ENCODE data around the gene GALNT3.

The GALNT3 gene

DNA sequence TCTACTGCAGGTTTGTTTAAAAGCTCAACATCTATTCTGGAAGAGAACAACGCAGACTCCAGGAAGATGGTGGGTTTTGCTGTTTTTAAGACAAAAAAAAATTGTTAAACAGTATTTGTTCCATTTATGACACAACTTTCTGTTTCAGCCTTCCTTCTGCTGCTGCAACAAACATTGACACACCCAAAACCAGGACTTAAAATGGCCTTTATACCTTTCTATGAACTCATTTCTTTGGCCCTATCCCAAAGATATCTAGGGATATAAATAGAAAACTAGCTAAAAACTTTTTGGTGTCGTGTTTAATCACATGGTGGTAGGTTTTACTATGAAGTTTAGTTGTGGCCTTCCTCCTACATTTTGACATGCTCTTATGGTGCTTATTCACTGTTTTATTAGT, 964 bp upstream of the GALNT3 start:
- DNase-seq = no peak

- no peak for DNase-seq
Observed at GRCh38 chr2:165794536-165794928, 485 bp upstream of the GALNT3 start.

- DNase-seq = no peak
Observed at GRCh38 chr2:165793161-165793778, 777 bp downstream of the GALNT3 start.

DNA sequence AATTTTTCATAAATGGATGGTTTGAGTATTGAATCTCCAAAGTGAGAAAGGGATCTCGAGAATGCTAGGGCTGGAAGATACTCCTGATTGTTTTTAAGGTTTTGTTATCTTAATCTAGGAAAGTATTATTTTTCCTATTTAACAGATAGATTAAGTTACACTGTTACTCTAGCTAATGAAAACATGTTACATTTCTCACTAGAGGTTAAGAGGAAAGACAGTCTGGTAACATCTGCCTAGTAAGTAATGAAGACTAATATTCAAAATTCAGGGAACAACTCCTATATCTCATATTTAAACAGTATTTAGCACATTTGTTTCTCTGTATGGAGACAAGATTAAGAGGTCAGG, 2.0 kb downstream of the GALNT3 start:
- DNase-seq = no peak

DNA sequence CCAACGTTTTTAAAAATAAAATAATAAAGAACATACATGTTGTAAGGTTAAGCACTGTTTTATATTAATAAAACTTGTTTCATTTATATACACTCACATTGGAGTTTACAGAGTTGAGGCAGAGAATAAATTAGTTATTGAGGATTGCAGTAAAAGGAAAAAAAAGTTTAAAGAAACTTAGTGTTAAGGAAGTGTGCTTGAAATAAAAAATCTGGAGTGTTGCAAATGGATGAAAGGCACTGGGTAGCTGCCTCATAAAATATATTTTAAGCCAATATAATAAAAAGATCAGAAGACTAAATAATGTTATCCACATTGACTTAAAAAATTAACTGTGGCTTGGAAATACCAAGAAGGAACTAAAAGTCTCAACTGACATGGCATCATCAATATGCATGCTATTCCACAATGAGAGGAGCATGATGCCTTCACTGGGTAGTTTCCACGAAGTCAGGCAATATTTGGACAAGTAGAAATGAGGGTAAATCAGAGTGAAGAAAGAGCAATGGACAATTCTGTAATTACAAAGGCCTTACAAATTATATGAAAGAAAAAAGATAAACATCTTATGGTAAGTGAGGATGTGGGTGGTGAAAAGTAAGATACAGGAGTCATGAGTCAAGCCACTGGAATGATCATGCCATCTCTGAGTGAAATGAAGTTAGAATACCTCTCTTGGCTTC, 2.5 kb downstream of the GALNT3 start:
- no peak for DNase-seq

DNA sequence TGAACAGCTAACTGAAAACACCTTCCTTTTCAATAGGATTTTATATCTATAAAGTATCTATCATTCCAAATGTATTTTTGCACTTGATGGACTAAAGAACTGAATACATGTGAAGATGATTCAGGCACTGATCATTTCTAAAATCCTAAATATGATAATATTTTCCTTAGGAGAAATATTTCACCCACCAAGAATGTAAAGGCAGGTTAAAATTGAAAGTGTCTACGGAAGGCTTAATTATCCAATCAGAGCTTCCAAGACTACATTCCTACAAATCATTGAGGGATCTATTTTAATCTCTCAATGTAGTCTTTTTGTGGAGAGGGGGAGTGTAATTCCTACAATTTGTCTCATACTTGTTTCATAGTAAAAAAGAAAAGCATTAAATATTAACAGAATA, 3.6 kb downstream of the GALNT3 start:
- no peak for DNase-seq

DNA sequence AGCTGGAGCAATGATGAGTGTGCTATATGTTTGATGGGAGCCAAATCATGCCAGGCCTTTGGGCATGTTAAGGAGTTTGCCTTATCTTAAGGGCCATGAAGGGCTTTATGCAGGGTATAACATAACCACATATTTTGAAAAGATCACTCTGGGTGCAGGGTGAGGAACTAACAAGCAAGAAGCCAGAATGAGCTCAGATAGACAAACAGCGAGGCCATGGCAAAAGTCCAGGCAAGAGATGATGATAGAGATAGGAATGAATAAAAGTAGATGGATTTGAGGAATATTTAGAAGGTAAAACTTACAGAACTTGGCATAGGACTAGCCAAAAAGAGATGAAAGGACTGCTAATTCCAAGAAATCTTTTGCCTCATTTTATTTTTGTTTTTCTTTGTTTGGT, 6.7 kb downstream of the GALNT3 start:
- DNase-seq = no peak

DNA sequence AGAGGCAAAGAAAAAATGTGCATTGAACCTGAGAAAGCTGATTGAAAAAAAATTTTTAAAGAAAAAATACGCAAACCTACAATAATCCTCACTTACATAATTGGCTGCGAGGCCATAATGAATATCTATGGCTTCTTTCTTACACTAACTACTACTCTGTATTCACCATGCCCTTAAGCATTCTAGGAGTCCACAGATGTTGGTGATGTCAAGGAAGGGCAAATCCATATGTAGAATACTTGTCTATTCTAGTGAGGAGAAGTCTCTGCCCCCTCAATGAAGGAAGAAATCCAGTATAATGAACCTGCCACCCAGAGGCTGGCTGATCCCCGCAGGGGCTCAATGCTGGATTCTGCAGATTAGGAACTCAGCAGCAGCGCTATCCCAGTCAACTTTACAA, 14.3 kb downstream of the GALNT3 start:
- DNase-seq = no peak

GRCh38 chr2:165778653-165779451, 15.2 kb downstream of the GALNT3 start:
- no peak for DNase-seq

- DNase-seq = no peak
Observed at GRCh38 chr2:165778187-165778556, 15.9 kb downstream of the GALNT3 start.

- no peak for DNase-seq
Observed at GRCh38 chr2:165777522-165778186, 16.4 kb downstream of the GALNT3 start.

DNA sequence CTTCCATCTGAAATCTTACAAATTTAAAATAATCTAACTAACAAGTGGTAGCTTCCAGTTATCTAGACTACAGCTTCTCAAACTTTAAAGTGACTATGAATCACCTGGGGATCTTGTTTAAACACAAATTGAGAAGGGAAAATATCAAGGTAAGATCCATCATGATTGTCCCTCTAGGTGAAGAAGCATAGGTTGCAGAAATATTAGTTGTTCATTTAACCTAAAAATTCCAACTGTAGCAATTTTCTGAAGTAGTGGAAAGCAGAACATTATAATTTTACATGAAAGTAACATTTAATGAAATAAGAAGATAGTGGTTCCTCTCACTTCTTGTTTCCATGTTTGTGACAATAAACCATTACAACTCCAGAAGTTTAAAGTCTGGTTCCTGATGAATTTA, 17.3 kb downstream of the GALNT3 start:
- DNase-seq = no peak

GRCh38 chr2:165776013-165776412, 18.0 kb downstream of the GALNT3 start:
- no peak for DNase-seq

GRCh38 chr2:165773684-165774083, 20.4 kb downstream of the GALNT3 start:
- no peak for DNase-seq

GRCh38 chr2:165772183-165772582, 21.9 kb downstream of the GALNT3 start:
- DNase-seq = no peak

DNA sequence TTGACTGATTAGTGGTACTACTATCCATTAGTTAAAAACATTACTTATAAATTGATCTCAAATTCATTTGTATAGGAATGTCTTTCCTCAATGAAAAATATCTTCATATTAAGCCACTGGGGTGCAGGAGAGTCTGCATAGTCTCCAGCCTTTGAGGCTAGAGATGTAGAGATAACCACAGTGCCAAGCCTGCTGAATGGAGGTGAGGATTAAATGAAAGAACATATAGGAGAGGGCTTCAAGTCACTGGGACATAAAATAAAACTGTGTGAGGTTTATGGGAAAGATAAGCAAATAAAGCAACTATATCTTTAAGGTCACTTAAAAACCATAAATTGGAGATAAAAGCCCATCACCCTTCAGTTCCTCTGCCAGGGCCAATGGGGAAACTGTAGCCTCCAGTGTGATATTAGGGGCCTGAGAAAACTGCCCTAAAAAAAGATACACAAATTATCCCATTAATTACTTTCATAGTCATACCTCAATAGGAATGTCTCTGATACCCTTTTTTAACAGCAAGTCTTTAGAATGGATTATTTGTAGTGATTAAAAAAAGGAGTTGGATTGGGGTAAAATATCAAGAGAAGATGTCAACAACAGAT, 27.6 kb downstream of the GALNT3 start:
- DNase-seq = no peak

DNA sequence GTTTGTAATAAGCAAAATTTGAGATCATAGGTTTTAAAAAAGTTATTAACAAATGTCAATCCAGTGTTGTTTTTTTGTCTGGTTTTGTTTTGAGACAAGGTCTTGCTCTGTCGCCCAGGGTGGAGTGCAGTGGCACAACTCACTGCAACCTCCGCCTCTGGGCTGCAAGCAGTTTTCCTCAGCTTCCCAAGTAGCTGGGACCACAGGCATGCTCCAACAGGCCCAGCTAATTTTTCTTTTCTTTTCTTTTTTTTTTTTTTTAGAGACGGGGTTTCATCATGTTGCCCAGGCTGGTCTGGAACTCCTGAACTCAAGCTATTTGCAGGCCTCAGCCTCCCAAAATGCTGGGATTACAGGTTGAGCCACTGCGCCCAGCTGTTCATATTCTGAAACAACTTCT, 31.3 kb downstream of the GALNT3 start:
- DNase-seq = no peak

DNA sequence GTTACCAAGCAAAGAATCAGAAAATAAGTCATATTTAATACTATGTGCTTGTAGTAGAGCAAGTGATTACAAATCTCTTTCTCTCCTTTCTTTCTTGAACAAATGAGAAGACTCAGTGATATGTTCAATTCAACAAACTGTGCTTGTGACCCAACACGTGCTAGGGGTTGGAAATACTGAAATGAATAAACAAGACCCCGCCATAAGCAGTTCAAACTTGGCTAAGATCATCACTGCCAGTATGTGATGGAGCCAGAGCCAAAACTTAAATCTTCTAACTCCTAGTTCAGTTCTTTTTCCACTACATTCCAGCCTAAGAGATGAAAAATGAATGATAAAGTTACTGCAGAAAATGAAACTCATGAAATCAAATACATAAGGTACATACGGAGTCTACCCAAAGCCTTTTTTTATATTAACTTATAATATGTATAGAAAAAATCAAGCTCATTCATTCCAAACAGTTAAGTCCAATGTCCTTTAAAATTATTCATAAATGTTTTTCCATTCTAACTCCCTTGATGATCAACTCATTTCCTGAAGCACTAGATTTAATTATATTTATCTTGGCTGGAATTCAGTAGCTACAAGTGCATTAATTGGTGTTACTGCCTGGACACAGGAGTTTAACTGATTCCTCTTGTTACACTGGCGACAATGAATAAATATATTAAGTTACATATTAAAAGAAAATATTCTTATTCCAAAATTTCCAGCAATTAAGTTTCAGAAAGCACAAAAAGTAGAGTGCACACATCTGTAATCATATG, 36.0 kb downstream of the GALNT3 start:
- no peak for DNase-seq

DNA sequence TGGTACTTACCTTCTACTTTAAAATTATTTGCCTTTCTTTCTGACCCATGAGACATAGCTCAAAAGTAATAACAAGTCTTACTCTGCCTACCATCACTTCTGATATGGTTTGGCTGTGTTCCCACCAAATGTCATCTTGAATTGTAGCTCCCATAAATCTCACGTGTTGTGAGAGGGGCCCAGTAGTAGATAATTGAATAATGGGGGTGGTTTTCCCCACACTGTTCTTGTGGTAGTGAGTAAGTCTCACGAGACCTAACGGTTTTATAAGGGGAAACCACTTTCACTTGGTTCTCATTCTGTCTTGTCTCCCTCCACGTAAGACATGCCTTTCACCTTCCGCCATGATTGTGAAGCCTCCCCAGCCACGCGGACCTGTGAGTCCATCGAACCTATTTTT, 47.5 kb downstream of the GALNT3 start:
- no peak for DNase-seq

GRCh38 chr2:165745916-165746315, 48.1 kb downstream of the GALNT3 start:
- DNase-seq = no peak

GRCh38 chr2:165743442-165743841, 50.6 kb downstream of the GALNT3 start:
- no peak for DNase-seq

- DNase-seq = peak; percentile 2 to 50
Observed at GRCh38 chr2:165725421-165725820, 68.6 kb downstream of the GALNT3 start.

GRCh38 chr2:165720511-165720910, 73.5 kb downstream of the GALNT3 start:
- no peak for DNase-seq
